ENCODE measurements around the gene APOL5. TPM values are rescaled to one million over a fixed set of nuclear protein-coding genes. Genes with fewer than 3 reads are reported as not detected.
"Not testable (repeated sequence)": the region's sequence is repeated elsewhere in the genome, so short reads cannot be mapped to it uniquely, and the experiment has no call there.

APOL5 gene
- total RNA-seq, result not detected

GRCh38 chr22:35717572-35717971 lies at the start of gene APOL5:
APOL5 (plus strand) TSS chr22:35717872; CDS start chr22:35717872, 0 bp downstream.
- DNase-seq, result no peak
- Histone ChIP-seq H3K4me3 (no peak within 1 kb of the TSS), H3K9me3 (peaks cover 0 to 7% (median 2%) of the 10 kb centered on the region in 4 donors), H3K27ac (no peak within 1 kb of the TSS), H3K27me3 (no peaks in the 10 kb centered on the region), H3K36me3 (no peaks in the 10 kb centered on the region), H3K4me1 (no peaks in the 10 kb centered on the region)
- 60 to 78% methylated on average over 2 to 3 of the region's 3 CpGs for WGBS, 2 donors
- TF ChIP-seq EP300 (IDR thresholded peaks at IDR 0.05), result no peak
- no peak for TF ChIP-seq CTCF (IDR thresholded peaks at IDR 0.05)
- TF ChIP-seq POLR2AphosphoS5 (IDR thresholded peaks at IDR 0.05), result no peak
- no peak for TF ChIP-seq POLR2A (IDR thresholded peaks at IDR 0.05)
- ATAC-seq (ENCODE audit: low FRiP score in 2 of 2), result no peak

- no peak overlapping the region for H3K27ac ChIP-seq
- H3K4me3 ChIP-seq, result no peak overlapping the region
- DNase-seq (no peak), ATAC-seq (ENCODE audit: low FRiP score in 2 of 2) (no peak)
- no peak for TF ChIP-seq EP300 (IDR thresholded peaks at IDR 0.05)
- TF ChIP-seq POLR2AphosphoS5 (IDR thresholded peaks at IDR 0.05), result no peak
- TF ChIP-seq CTCF (IDR thresholded peaks at IDR 0.05), result no peak
- no peak for TF ChIP-seq POLR2A (IDR thresholded peaks at IDR 0.05)
- peaks cover 0 to 7% (median 2%) of the 10 kb centered on the region in 4 donors for H3K9me3 ChIP-seq
- H3K36me3 ChIP-seq, result no peaks in the 10 kb centered on the region
- no peaks in the 10 kb centered on the region for H3K4me1 ChIP-seq
- no peaks in the 10 kb centered on the region for H3K27me3 ChIP-seq
Observed at GRCh38 chr22:35674335-35674734, 43.3 kb upstream of the APOL5 start.

GRCh38 chr22:35676065-35676464 lies 41.6 kb upstream of the APOL5 start:
- not testable (repeated sequence) for H3K27me3 ChIP-seq; H3K27ac ChIP-seq; ATAC-seq (ENCODE audit: low FRiP score in 2 of 2); H3K4me1 ChIP-seq; H3K4me3 ChIP-seq; DNase-seq; H3K36me3 ChIP-seq; H3K9me3 ChIP-seq
- WGBS, 2 donors, result 50 to 100% methylated on average over 1 of the region's 1 CpG

- ATAC-seq (ENCODE audit: low FRiP score in 2 of 2), result no peak
- Histone ChIP-seq H3K36me3 (no peaks in the 10 kb centered on the region), H3K27ac (no peak overlapping the region), H3K9me3 (peaks cover 0 to 12% (median 2%) of the 10 kb centered on the region in 4 donors), H3K27me3 (no peaks in the 10 kb centered on the region), H3K4me1 (no peaks in the 10 kb centered on the region), H3K4me3 (no peak overlapping the region)
- no peak for DNase-seq
- TF ChIP-seq POLR2A (IDR thresholded peaks at IDR 0.05), result no peak
- no peak for TF ChIP-seq EP300 (IDR thresholded peaks at IDR 0.05)
- TF ChIP-seq POLR2AphosphoS5 (IDR thresholded peaks at IDR 0.05), result no peak
- TF ChIP-seq CTCF (IDR thresholded peaks at IDR 0.05), result no peak
- 82 to 83% methylated on average over 7 of the region's 7 CpGs for WGBS, 2 donors
Observed at GRCh38 chr22:35677460-35678187, 40.0 kb upstream of the APOL5 start.

GRCh38 chr22:35678836-35679235 lies 38.8 kb upstream of the APOL5 start:
- no peak for TF ChIP-seq POLR2A (IDR thresholded peaks at IDR 0.05)
- no peak for TF ChIP-seq POLR2AphosphoS5 (IDR thresholded peaks at IDR 0.05)
- no peak for TF ChIP-seq CTCF (IDR thresholded peaks at IDR 0.05)
- TF ChIP-seq EP300 (IDR thresholded peaks at IDR 0.05), result no peak
- Histone ChIP-seq H3K27ac (no peak overlapping the region), H3K9me3 (peaks cover 0 to 12% (median 2%) of the 10 kb centered on the region in 4 donors), H3K4me1 (no peaks in the 10 kb centered on the region), H3K4me3 (no peak overlapping the region), H3K36me3 (no peaks in the 10 kb centered on the region), H3K27me3 (no peaks in the 10 kb centered on the region)
- DNase-seq (no peak), ATAC-seq (ENCODE audit: low FRiP score in 2 of 2) (no peak)
- 76 to 83% methylated on average over 2 of the region's 2 CpGs for WGBS, 2 donors

GRCh38 chr22:35679492-35679891 lies 38.2 kb upstream of the APOL5 start:
- not testable (repeated sequence) for H3K4me1 ChIP-seq; H3K4me3 ChIP-seq; H3K27ac ChIP-seq; ATAC-seq (ENCODE audit: low FRiP score in 2 of 2); H3K27me3 ChIP-seq; H3K36me3 ChIP-seq; DNase-seq
- H3K9me3 ChIP-seq, result peaks cover 0 to 12% (median 2%) of the 10 kb centered on the region in 4 donors
- WGBS, 2 donors, result 60 to 73% methylated on average over 4 of the region's 4 CpGs

All from upper lobe of left lung (tissue), 6 donors.